Cortex of kidney (tissue), 1 donor: ENCODE data around the gene NR4A2.

Source experiments
- DNase-seq: peaks from one replicate; lab custom pipeline; 2025; lab: John Stamatoyannopoulos, UW

NR4A2 gene

GRCh38 chr2:156340377-156340776 is 7.9 kb upstream of the NR4A2 start:
- no peak for DNase-seq

- DNase-seq, result no peak
Observed at GRCh38 chr2:156339865-156340264, 7.3 kb upstream of the NR4A2 start.

DNA sequence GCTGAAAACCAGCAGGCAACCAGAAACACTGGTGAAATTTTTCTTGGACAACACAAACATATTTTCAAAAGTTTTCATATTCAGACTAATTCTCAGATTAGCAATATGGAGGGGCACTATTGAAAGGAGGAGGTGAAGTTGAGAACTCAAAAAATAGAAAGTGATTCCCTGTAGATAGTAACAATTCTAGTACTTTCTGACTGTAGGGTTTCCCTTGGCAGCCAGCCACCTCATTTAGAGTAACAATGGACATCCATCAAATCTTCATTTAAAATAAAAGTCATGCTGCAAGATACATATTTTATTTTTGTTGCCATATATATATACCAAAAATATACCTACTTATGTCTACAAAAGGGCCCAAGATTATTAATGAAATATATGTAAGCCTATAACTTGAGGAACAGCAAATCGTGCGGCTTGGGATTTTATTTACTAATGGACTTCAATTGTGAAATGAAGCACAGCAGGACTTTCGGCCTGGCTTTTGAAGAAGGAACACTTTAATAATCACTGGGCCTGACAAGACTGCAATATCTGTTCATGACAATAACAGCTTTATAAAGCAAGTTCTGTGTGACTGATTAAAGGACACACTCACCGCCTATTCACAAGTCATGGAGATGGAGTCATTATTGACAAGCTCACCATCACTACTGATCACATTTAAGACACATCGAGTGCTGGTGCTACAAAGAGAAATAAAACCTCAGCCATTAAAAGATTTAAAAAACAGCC is 6.8 kb upstream of the NR4A2 start:
- DNase-seq, result no peak

DNA sequence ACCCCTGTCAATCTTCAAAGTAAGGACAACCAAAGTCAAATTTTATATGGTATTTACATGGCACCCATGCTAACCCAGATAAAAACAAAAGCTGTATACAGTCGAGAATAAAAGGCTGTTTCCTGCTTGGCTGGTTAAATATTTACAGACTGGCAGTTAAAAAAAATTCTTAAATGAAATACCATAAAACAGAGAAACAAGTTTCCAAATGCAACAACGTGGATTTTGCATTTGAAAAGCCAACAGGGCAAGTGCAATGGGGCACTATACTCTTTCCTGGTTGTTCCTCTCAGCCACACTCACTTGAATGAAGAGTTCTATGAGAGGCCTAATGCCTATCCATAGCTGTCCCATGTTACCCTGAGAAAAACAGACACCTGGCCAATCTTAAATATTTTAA is 6.1 kb upstream of the NR4A2 start:
- no peak for DNase-seq

DNA sequence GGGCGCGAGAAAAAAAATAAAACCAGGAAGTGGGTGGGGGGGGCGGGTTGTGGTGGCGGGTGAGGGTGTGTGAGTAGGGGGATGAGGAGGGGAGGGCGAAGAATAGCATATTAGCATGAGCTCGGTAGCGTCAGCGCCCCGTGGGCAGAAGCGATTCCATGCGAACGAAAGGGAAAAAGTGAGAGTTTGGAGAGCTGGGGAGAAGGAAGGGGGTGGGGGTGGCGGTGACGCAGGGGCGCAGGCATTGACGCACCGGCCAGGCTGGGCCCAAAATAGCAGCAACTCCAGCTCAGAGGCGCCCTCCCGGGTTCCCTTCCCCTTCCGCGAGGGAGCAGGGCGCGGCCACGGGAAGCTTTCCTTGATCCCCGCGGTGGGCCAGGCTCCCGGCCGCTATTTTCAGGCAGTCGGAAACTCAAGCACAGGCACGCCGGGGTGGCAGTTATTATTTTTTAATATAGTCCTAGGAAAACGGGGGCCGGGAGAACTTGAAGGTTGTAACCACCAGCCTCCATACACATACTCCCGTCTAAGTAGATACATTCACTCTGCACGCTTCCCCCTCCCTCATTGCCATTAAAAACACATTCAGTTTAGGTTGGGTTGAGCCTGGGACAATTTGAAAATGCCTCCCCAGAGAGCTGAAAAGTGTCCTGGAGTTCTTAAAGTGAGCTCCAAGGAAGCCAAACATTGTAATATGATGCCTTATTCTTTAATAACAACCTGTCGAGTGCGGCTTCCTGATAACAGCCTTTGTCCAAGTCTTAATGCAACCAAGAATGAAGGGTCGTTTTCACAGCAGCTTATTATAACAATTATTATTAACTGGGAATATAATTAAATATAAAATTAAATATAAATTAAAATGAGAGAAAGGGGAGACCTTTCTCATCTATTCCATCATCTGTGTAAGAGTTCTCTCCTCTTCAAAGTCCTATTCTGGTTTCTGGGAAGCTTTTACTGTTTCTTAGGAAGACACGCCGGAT is 2.3 kb upstream of the NR4A2 start:
- peak; percentile 18 for DNase-seq

DNA sequence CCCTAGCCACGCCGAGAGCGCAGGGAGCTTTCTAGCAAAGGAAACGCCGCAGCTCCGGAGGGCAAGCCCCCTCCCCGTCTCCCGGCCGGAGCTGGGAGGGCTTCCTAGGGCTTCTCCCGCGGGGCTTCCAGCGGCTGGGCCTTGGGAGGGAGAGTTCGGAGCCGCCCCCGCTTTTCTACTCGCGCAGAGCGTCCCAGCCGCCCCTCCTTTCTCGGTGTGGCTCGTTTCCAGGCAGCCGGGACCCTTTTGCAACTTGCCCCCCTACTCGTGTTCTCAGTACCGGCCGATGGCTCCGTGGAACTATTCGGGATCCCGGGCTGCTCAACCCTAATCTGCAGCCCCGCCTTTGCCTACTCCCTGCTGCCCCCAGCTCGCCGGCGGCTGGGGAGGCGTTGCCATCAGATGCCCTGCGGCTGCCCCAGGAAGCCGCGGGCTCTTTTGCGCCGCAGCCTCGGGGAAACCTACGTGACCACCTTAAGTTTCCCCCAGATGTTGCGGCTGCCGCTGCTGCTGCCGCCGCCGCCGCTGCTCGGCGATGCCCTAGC is 1.5 kb upstream of the NR4A2 start:
- no peak for DNase-seq

- no peak for DNase-seq
Observed at GRCh38 chr2:156333274-156333950, 891 bp upstream of the NR4A2 start.

DNA sequence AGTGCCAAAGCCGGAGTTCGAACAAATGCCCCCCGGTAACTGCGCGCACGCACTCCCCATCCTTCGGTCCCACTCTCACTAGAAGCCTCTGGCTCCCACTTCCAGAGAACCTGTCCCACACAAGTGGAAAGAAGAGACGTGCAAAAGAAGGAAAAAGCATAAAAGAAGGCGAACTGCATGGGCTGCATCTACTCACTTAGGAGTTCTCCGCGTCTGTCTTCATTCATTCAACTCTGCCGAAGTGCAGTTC is 312 bp downstream of the NR4A2 start:
- DNase-seq, result no peak

DNA sequence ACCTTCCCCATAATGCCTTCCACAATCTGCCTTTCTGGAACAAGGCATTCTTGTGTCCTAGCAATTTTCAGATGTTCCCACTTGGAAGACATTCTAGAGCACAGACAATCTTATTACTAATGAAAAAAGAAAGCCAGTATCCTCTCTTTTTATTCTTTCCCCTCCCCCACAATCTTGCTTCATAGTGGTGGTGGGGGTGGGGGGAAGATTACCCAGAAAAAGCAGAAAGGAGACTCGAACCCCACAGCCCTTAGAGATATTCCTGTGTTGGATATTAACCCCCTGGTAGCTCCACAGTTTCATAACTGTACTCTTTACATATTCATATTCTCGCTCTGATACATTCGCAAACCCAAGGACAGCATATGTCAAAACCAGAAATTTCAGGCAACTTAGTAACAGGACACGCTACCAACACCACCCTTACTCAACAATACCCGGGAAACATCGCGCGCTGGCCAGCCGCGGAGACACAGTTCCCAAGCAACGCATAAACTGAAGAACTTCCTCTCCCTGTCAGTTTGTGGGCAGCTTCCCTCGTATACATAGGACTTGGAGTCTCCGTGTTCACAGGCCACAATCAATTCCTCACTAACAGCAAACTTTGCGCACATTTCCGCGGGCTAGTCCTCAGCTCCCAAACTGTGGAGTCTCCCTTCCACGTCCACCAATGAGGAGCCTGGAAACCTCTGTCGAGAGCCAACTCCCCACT is 793 bp downstream of the NR4A2 start:
- DNase-seq, result no peak

- DNase-seq, result no peak
Observed at GRCh38 chr2:156329927-156330726, 2.4 kb downstream of the NR4A2 start.

DNA sequence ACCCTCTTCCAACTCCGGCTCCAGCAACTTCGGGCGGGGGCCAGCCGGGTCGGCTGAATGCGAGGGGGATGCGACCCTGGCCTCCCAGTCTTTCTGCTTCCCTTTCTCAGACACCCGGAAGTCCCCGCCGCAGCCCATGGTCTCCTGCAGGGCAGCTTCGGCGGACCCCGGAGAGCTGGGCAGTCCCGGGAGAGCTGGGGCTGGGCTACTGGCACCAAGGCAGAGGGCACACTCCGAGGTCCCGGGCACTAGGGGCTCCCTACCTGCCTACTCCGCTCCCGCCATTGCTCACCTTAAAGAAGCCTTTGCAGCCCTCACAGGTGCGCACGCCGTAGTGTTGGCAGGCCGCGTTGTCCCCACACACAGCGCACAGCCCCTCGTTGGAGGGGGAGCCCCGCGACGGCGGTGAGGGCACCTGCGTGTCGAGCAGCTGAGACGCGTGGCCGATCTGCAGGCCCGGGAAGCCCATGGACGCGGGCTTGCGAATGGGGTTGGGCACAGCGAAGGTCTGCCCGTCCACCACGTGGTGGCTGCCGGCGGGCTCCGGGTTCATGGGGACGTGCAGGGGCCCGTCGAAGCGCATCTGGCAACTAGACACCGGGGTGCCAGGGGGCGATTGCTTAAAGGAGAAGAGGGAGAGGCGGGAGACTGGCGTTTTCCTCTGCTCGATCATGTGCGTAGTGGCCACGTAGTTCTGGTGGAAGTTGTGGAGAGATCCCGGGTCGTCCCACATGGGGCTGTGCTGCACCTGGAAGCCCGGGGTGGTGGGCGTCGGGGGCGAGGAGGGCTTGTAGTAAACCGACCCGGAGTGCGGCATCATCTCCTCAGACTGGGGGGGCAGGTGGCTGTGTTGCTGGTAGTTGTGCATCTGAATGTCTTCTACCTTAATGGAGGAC is 3.2 kb downstream of the NR4A2 start:
- no peak for DNase-seq

GRCh38 chr2:156327835-156328695 is 4.5 kb downstream of the NR4A2 start:
- no peak for DNase-seq

DNA sequence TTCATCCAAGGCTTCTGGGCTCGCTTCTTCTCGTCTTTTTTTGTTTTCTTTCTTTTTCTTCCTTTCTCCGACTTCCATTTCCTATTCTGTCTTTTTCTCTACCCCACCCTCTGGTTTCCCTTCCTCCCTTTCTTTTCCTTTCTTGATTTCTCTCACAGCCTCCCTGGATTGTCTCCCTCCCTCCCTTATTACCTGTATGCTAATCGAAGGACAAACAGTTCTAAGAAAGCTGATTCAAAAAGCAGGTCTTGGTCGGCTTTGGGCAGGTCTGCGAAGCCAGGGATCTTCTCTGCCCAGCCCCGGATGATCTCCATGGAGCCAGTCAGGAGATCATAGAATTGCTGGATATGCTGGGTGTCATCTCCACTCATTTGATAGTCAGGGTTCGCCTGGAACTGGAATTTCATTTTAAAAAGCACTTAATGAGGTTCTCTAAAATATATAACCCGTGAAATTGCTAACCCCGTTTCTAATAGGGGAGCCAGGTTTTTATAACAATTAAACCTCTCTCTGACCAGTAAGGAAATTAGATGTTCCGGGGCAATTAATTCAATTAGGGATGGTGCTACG is 5.9 kb downstream of the NR4A2 start:
- DNase-seq, result no peak

DNA sequence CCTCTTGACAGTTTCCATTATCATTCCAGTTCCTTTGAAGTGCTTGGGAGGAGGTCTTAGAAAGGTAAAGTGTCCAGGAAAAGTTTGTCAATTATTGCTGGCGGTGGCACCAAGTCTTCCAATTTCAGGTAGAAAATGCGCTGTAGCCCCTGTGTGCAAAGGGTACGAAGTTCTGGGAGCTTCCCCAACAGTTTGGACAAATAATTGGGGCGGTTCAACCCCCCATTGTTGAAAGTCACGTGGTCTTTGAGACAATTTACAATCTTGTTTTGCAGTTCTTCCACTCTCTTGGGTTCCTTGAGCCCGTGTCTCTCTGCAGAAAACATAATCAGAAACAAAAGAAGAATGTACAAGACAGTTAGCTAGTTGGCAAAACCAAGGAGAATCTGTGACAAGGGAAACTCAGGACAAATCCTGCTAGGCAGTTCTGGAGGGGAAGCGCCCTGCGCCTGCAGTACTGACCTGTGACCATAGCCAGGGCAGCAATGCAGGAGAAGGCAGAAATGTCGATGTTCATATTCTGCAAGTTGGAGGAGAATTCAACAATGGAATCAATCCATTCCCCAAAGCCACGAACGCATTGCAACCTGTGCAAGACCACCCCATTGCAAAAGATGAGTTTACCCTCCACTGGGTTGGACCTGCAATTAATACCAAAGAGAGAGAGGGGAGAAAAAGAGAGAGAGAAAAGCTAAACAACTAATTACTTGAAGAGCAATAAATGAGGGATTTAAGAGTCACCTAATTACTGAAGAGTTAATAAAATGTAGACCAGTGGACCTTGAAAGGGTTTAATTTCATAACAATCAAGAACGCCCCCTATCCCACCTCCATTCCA is 6.6 kb downstream of the NR4A2 start:
- DNase-seq, result no peak

- no peak for DNase-seq
Observed at GRCh38 chr2:156323754-156324153, 8.8 kb downstream of the NR4A2 start.

DNA sequence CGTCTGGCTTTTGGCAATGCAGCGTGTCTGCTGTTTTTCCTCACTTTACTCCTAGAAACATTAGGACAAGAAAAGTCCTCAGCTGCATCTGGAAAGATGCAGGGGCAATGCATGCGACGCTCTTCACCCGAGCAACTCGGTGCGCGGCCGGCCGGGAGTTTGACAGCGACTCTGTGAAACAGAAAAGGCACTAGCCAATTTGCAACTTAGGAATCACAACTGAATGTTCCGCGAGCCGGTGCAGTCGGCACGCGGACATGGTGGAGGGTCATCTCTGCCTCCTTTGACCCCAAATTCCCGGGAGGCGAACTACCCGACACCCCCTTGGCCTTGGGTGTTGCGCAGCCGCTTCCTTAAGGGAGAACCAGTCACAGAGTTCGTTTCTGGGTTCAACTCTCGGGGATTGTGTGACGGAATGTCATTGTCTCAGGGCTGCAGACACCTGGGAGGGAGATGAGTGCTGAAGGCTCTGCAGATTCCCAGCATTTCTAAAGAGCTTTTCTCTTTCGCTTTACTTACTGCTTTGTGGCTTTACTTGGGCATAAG is 9.8 kb downstream of the NR4A2 start:
- no peak for DNase-seq

- no peak for DNase-seq
Observed at GRCh38 chr2:156322051-156322685, 10.4 kb downstream of the NR4A2 start.
